ENCODE data around the gene KISS1.

DNA sequence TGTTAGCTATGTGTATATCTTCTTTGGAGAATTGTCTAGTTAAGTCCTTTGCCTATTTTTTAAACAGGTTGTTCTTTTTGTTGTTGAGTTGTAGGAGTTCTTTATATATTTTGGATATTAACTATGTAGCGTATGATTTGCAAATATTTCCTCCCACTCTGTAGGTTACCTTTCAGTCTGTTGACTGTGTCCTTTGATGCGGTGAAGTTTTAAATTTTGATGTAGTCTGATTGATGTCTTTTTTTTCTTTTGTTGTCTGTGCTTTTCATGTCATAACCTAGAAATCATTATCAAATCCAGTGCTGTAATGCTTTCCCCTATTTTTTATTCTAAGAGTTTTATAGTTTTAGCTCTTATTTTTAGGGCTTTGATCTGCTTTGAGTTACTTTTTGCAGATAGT lies 8.7 kb upstream of the KISS1 start:
- TF ChIP-seq, protein P1, sequence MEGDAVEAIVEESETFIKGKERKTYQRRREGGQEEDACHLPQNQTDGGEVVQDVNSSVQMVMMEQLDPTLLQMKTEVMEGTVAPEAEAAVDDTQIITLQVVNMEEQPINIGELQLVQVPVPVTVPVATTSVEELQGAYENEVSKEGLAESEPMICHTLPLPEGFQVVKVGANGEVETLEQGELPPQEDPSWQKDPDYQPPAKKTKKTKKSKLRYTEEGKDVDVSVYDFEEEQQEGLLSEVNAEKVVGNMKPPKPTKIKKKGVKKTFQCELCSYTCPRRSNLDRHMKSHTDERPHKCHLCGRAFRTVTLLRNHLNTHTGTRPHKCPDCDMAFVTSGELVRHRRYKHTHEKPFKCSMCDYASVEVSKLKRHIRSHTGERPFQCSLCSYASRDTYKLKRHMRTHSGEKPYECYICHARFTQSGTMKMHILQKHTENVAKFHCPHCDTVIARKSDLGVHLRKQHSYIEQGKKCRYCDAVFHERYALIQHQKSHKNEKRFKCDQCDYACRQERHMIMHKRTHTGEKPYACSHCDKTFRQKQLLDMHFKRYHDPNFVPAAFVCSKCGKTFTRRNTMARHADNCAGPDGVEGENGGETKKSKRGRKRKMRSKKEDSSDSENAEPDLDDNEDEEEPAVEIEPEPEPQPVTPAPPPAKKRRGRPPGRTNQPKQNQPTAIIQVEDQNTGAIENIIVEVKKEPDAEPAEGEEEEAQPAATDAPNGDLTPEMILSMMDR (IDR thresholded peaks at IDR 0.05; ENCODE audit: low read depth, low read length), result no peak
- no peak for TF ChIP-seq POLR2A (IDR thresholded peaks at IDR 0.05; ENCODE audit: extremely low read depth, insufficient read length)
- TF ChIP-seq MYC (IDR thresholded peaks at IDR 0.05; ENCODE audit: low read depth, low read length), result no peak
- TF ChIP-seq, protein P2, sequence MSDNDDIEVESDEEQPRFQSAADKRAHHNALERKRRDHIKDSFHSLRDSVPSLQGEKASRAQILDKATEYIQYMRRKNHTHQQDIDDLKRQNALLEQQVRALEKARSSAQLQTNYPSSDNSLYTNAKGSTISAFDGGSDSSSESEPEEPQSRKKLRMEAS (IDR thresholded peaks at IDR 0.05; ENCODE audit: low read depth, low read length), result no peak
